Sigmoid colon (tissue), 7 donors: ENCODE measurements around the gene TAS2R16. TPM values are rescaled to one million over a fixed set of nuclear protein-coding genes. Genes with fewer than 3 reads are reported as not detected.
"Not testable (repeated sequence)": the region's sequence is repeated elsewhere in the genome, so short reads cannot be mapped to it uniquely, and the experiment has no call there.

ENCODE experiments used
- DNase-seq: peaks from one replicate; pipeline ENCODE4 v3.0.0-alpha.2; 2019
- H3K27ac ChIP-seq, 4 donors: fragments of 200-600 bp; sonication (generic); one replicate each; pipeline ENCODE4 v1.5.1; 2016 to 2019; ENCODE audit warnings: mild to moderate bottlenecking in 1 of 4
- H3K27me3 ChIP-seq, 3 donors: fragments of 200-600 bp; sonication (generic); one replicate each; pipeline ENCODE4 v1.5.1; 2019; ENCODE audit warnings: mild to moderate bottlenecking in 1 of 3
- H3K36me3 ChIP-seq, 4 donors: fragments of 200-600 bp; sonication (generic); one replicate each; pipeline ENCODE4 v1.5.1; 2016 to 2019
- H3K4me1 ChIP-seq, 4 donors: fragments of 200-600 bp; sonication (generic); one replicate each; pipeline ENCODE4 v1.5.1; 2017 to 2019
- H3K4me3 ChIP-seq, 4 donors: fragments of 200-600 bp; sonication (generic); one replicate each; pipeline ENCODE4 v1.5.1; 2017 to 2019; ENCODE audit warnings: mild to moderate bottlenecking in 2 of 4, moderate library complexity in 1 of 4
- H3K9me3 ChIP-seq, 4 donors: fragments of 200-600 bp in 3 of 4; sonication (generic) in 3 of 4; one replicate each; pipeline versions ENCODE4 v1.5.1 to v1.6.1; 2013 to 2019
- CTCF ChIP-seq, 4 experiments: fragments of 450-650 bp in 3 of 4; fragments of 200-600 bp in 1 of 4; IDR thresholded peaks; one replicate each; pipeline ENCODE4 v1.5.1; 2016 to 2019; ENCODE audit warnings: antibody characterized with exemption in 4 of 4, mild to moderate bottlenecking in 3 of 4, moderate library complexity in 2 of 4
- EP300 ChIP-seq, 4 donors: sonication (generic); formaldehyde crosslinking; IDR thresholded peaks; one replicate each; pipeline ENCODE4 v1.6.1; 2017; ENCODE audit warnings: antibody characterized with exemption in 4 of 4
- POLR2A ChIP-seq, 2 donors: fragments of 450-650 bp; IDR thresholded peaks; one replicate each; pipeline ENCODE4 v1.6.1; 2016; ENCODE audit warnings: antibody characterized with exemption in 2 of 2, mild to moderate bottlenecking in 2 of 2, moderate library complexity in 2 of 2
- POLR2AphosphoS5 ChIP-seq, 4 donors: sonication (generic); formaldehyde crosslinking; IDR thresholded peaks; one replicate each; pipeline ENCODE4 v1.6.1; 2017; ENCODE audit warnings: antibody characterized with exemption in 4 of 4
- WGBS, 2 donors: extraction: QIAGEN DNeasy Blood & Tissue Kit; methylation state at CpG; one replicate each; pipeline ENCODE4 v1.1.7; 2013; 5-methylcytosine and 5-hydroxymethylcytosine counted together
- intact Hi-C: fragments of 100-400 bp; cut with DNase I; formaldehyde crosslinking; loops from one replicate; pipeline ENCODE4 v1.15.1; 2023
- polyA plus RNA-seq, 3 donors: library from polyadenylated mRNA; stranded (reverse); fragments of 200-250 nt; gene quantifications; one replicate each; pipeline ENCODE4 v1.2.3, GENCODE V29; 2013
- total RNA-seq, 4 donors: library from RNA; depleted of rRNA; stranded (reverse); fragments of >200 nt; gene quantifications; one replicate each; pipeline ENCODE4 v1.1.0, GENCODE V29; 2016
- donor health status: healthy with polysubstance abuse.
- donor health status: Bipolar disorder and iron deficiency.
- donor health status: healthy.

TAS2R16 gene
- total and polyA plus RNA-seq, 7 donors, result not detected

- Histone ChIP-seq H3K9me3 (no peaks in the 10 kb centered on the region), H3K27ac (no peak overlapping the region), H3K27me3 (no peaks in the 10 kb centered on the region), H3K4me1 (no peaks in the 10 kb centered on the region), H3K4me3 (no peak overlapping the region), H3K36me3 (no peaks in the 10 kb centered on the region)
- TF ChIP-seq CTCF (IDR thresholded peaks at IDR 0.05) (no peak), POLR2A (IDR thresholded peaks at IDR 0.05) (no peak), POLR2AphosphoS5 (IDR thresholded peaks at IDR 0.05) (no peak), EP300 (IDR thresholded peaks at IDR 0.05) (no peak)
- intact Hi-C loops, result no loop called here
- WGBS, 2 donors, result 76 to 82% methylated on average over 4 of the region's 4 CpGs
- DNase-seq, result no peak
Measured at GRCh38 chr7:122968389-122968788, 27.1 kb downstream of the TAS2R16 start.

- WGBS, 2 donors, result 64 to 67% methylated on average over 2 of the region's 2 CpGs
- Histone ChIP-seq H3K27ac (no peak overlapping the region), H3K9me3 (no peaks in the 10 kb centered on the region), H3K4me3 (no peak overlapping the region), H3K27me3 (no peaks in the 10 kb centered on the region), H3K4me1 (no peaks in the 10 kb centered on the region), H3K36me3 (no peaks in the 10 kb centered on the region)
- no peak for DNase-seq
- TF ChIP-seq EP300 (IDR thresholded peaks at IDR 0.05) (no peak), POLR2AphosphoS5 (IDR thresholded peaks at IDR 0.05) (no peak), CTCF (IDR thresholded peaks at IDR 0.05) (no peak), POLR2A (IDR thresholded peaks at IDR 0.05) (no peak)
- intact Hi-C loops, result no loop called here
Measured at GRCh38 chr7:122965306-122965705, 30.2 kb downstream of the TAS2R16 start.

GRCh38 chr7:122953678-122954077 lies 41.8 kb downstream of the TAS2R16 start:
- 93 to 95% methylated on average over 2 of the region's 2 CpGs for WGBS, 2 donors
- H3K4me3 ChIP-seq, intact Hi-C loops, DNase-seq, H3K36me3 ChIP-seq, H3K9me3 ChIP-seq, H3K4me1 ChIP-seq, H3K27me3 ChIP-seq, H3K27ac ChIP-seq: not testable (repeated sequence)

GRCh38 chr7:122951006-122951405 lies 44.5 kb downstream of the TAS2R16 start:
- DNase-seq, result no peak
- Histone ChIP-seq H3K27ac (no peak overlapping the region), H3K4me3 (no peak overlapping the region), H3K4me1 (no peaks in the 10 kb centered on the region), H3K9me3 (no peaks in the 10 kb centered on the region), H3K27me3 (no peaks in the 10 kb centered on the region), H3K36me3 (no peaks in the 10 kb centered on the region)
- 84 to 86% methylated on average over 2 of the region's 2 CpGs for WGBS, 2 donors
- intact Hi-C loops, result no loop called here
- TF ChIP-seq CTCF (IDR thresholded peaks at IDR 0.05), result no peak
- no peak for TF ChIP-seq POLR2A (IDR thresholded peaks at IDR 0.05)
- TF ChIP-seq POLR2AphosphoS5 (IDR thresholded peaks at IDR 0.05), result no peak
- no peak for TF ChIP-seq EP300 (IDR thresholded peaks at IDR 0.05)

GRCh38 chr7:122949186-122949585 lies 46.3 kb downstream of the TAS2R16 start:
- intact Hi-C loops, result no loop called here
- WGBS, 2 donors, result 83 to 89% methylated on average over 1 of the region's 1 CpG
- H3K36me3 ChIP-seq, result no peaks in the 10 kb centered on the region

More at GRCh38 chr7:122949186-122949585, 46.3 kb downstream of the TAS2R16 start:
- Histone ChIP-seq H3K27ac (no peak overlapping the region), H3K9me3 (no peaks in the 10 kb centered on the region), H3K4me1 (no peaks in the 10 kb centered on the region), H3K4me3 (no peak overlapping the region), H3K27me3 (no peaks in the 10 kb centered on the region)
- no peak for DNase-seq
- no peak for TF ChIP-seq CTCF (IDR thresholded peaks at IDR 0.05)
- no peak for TF ChIP-seq POLR2AphosphoS5 (IDR thresholded peaks at IDR 0.05)
- no peak for TF ChIP-seq EP300 (IDR thresholded peaks at IDR 0.05)
- no peak for TF ChIP-seq POLR2A (IDR thresholded peaks at IDR 0.05)

Other genes starting within 250 kb of the TAS2R16 start
- 10 to 100 TPM in 2 of 4 donors, 1 to 10 TPM in 2; 7.2 to 13.0 (median 10.4) TPM for gene CADPS2, start 109.2 kb downstream of the TAS2R16 start, total RNA-seq
- gene CADPS2, start 109.2 kb downstream of the TAS2R16 start, polyA plus RNA-seq, result 1 to 10 TPM; 4.7 to 9.5 (median 5.4) TPM
- gene SLC13A1, start 204.3 kb upstream of the TAS2R16 start, total RNA-seq, result not detected
- under 1 TPM in 2 of 3 donors, not detected in 1; 0.06 to 0.23 TPM for gene SLC13A1, start 204.3 kb upstream of the TAS2R16 start, polyA plus RNA-seq